IMR-90 (cell line): Measurements from ENCODE around the gene ZNF407. TPM values are rescaled to one million over a fixed set of nuclear protein-coding genes. Genes with fewer than 3 reads are reported as not detected.

ENCODE experiments used
- ATAC-seq: fragments of 200-7000 bp; cut with Tn5 transposase; 2 replicates; pipeline ENCODE4 v1.9.1; 2020; ENCODE audit warnings: low read depth, mild to moderate bottlenecking, moderate library complexity
- BruUV-seq: library from RNA; stranded (reverse); fragments of 400-500 nt; replicated peaks from 2 replicates; lab custom pipeline; 2021; lab: Mats Ljungman, UMichigan
- CTCF ChIA-PET: fragments of 300-600 bp; formaldehyde crosslinking; extraction: SDS; loops from one replicate; lab custom pipeline; 2021; ENCODE audit warnings: antibody characterized with exemption; lab: Yijun Ruan, JAX
- POLR2A ChIA-PET: fragments of 300-600 bp; sonication (Branson Sonifier 250); formaldehyde crosslinking; loops from one replicate; lab custom pipeline; 2022; ENCODE audit warnings: antibody characterized with exemption; ENCODE audit not compliant: unreplicated experiment; lab: Charles Lee
- DNase-seq: peaks from one replicate; pipeline ENCODE4 v3.0.0; 2013
- H2AFZ ChIP-seq: replicated peaks from 2 replicates; pipeline ENCODE3; 2013; ENCODE audit warnings: low read length, mild to moderate bottlenecking; ENCODE audit not compliant: poor library complexity
- H2AK5ac ChIP-seq: 2 replicates; pipeline ENCODE4 v1.6.1; 2013; ENCODE audit warnings: low read depth, low read length, inconsistent platforms
- H2AK9ac ChIP-seq: replicated peaks from 2 replicates; pipeline ENCODE3; 2013; ENCODE audit warnings: mild to moderate bottlenecking, low read depth, low read length, moderate library complexity; ENCODE audit not compliant: poor library complexity
- H2BK120ac ChIP-seq: 2 replicates; pipeline ENCODE4 v1.6.1; 2013; ENCODE audit warnings: low read depth, low read length, inconsistent platforms
- H2BK15ac ChIP-seq: 3 replicates; pipeline ENCODE4 v1.6.1; 2013; ENCODE audit warnings: low read depth, low read length, inconsistent platforms
- H2BK20ac ChIP-seq: 2 replicates; pipeline ENCODE4 v1.6.1; 2013; ENCODE audit warnings: low read depth, mild to moderate bottlenecking, inconsistent platforms, low read length, moderate library complexity
- H2BK5ac ChIP-seq: 2 replicates; pipeline ENCODE4 v1.6.1; 2013; ENCODE audit warnings: mild to moderate bottlenecking, low read depth, low read length, inconsistent platforms; ENCODE audit not compliant: poor library complexity, severe bottlenecking
- H3K14ac ChIP-seq: replicated peaks from 2 replicates; pipeline ENCODE4 v1.6.1; 2013; ENCODE audit warnings: low read depth, low read length, inconsistent platforms
- H3K18ac ChIP-seq: 2 replicates; pipeline ENCODE4 v1.6.1; 2013; ENCODE audit warnings: low read depth, low read length, control low read depth
- H3K23ac ChIP-seq: 2 replicates; pipeline ENCODE4 v1.6.1; 2013; ENCODE audit warnings: low read depth, low read length, inconsistent platforms
- H3K27ac ChIP-seq: 2 replicates; pipeline ENCODE4 v1.5.1; 2013; ENCODE audit warnings: mild to moderate bottlenecking, control low read depth, low read length; ENCODE audit not compliant: insufficient read depth
- H3K27me3 ChIP-seq: 2 replicates; pipeline ENCODE4 v1.6.1; 2013; ENCODE audit warnings: low read length; ENCODE audit not compliant: control insufficient read depth, insufficient read depth
- H3K36me3 ChIP-seq: 2 replicates; pipeline ENCODE4 v1.6.1; 2013; ENCODE audit warnings: low read length, mixed read lengths; ENCODE audit not compliant: control insufficient read depth, insufficient read depth
- H3K4ac ChIP-seq: 2 replicates; pipeline ENCODE4 v1.6.1; 2013; ENCODE audit warnings: low read depth, low read length, inconsistent platforms
- H3K4me1 ChIP-seq: 2 replicates; pipeline ENCODE4 v1.6.1; 2013; ENCODE audit warnings: low read length, mixed read lengths; ENCODE audit not compliant: control insufficient read depth, insufficient read depth
- H3K4me2 ChIP-seq: 2 replicates; pipeline ENCODE4 v1.6.1; 2013; ENCODE audit warnings: low read depth, mild to moderate bottlenecking, control low read depth, low read length, moderate library complexity
- H3K4me3 ChIP-seq: 2 replicates; pipeline ENCODE4 v1.5.1; 2013; ENCODE audit warnings: low read depth, mild to moderate bottlenecking, control low read depth, low read length, moderate library complexity; ENCODE audit not compliant: insufficient read depth
- H3K56ac ChIP-seq: 2 replicates; pipeline ENCODE4 v1.6.1; 2013; ENCODE audit warnings: low read length, inconsistent platforms; ENCODE audit not compliant: insufficient read depth; ENCODE audit errors: extremely low read depth
- H3K79me1 ChIP-seq, 2 experiments: 2 replicates each; pipeline ENCODE4 v1.6.1; 2013; ENCODE audit warnings: low read length in 2 of 2, inconsistent platforms in 1 of 2, low read depth in 1 of 2
- H3K9ac ChIP-seq: 2 replicates; pipeline ENCODE4 v1.6.1; 2013; ENCODE audit warnings: low read depth, low read length, control low read depth
- H3K9me1 ChIP-seq: 2 replicates; pipeline ENCODE4 v1.6.1; 2013; ENCODE audit warnings: low read length, inconsistent platforms; ENCODE audit not compliant: insufficient read depth
- H3K9me3 ChIP-seq: 2 replicates; pipeline ENCODE4 v1.6.1; 2013; ENCODE audit warnings: low read length; ENCODE audit not compliant: control insufficient read depth, insufficient read depth
- H4K20me1 ChIP-seq: 2 replicates; pipeline ENCODE4 v1.6.1; 2013; ENCODE audit warnings: low read length, inconsistent platforms; ENCODE audit not compliant: insufficient read depth
- H4K5ac ChIP-seq: 2 replicates; pipeline ENCODE4 v1.6.1; 2013; ENCODE audit warnings: mild to moderate bottlenecking, low read depth, low read length, control low read depth
- H4K8ac ChIP-seq, 2 experiments: 2 replicates each; pipeline ENCODE4 v1.6.1; 2013; ENCODE audit warnings: low read depth in 2 of 2, low read length in 2 of 2, control low read depth in 1 of 2, inconsistent platforms in 1 of 2
- H4K91ac ChIP-seq: 2 replicates; pipeline ENCODE4 v1.6.1; 2013; ENCODE audit warnings: low read depth, low read length, inconsistent platforms; ENCODE audit not compliant: insufficient read depth
- BHLHE40 ChIP-seq: fragments of 150-350 bp; IDR thresholded peaks from 2 replicates; pipeline ENCODE4 v1.6.1; 2016; ENCODE audit warnings: mild to moderate bottlenecking, low read depth, low read length
- CEBPB ChIP-seq: IDR thresholded peaks from 2 replicates; pipeline ENCODE4 v1.6.1; 2012; ENCODE audit warnings: low read depth, low read length, improper control_type of control experiment
- CHD1 ChIP-seq: IDR thresholded peaks from 2 replicates; pipeline ENCODE4 v1.6.1; 2012; ENCODE audit warnings: low read depth, low read length, improper control_type of control experiment
- MAFK ChIP-seq: IDR thresholded peaks from 2 replicates; pipeline ENCODE4 v1.6.1; 2012; ENCODE audit warnings: low read depth, low read length, improper control_type of control experiment
- MAZ ChIP-seq: IDR thresholded peaks from 2 replicates; pipeline ENCODE4 v1.6.1; 2012; ENCODE audit warnings: low read depth, mild to moderate bottlenecking, low read length, improper control_type of control experiment, moderate library complexity, borderline replicate concordance
- MXI1 ChIP-seq: IDR thresholded peaks from 2 replicates; pipeline ENCODE4 v1.6.1; 2012; ENCODE audit warnings: low read depth, mild to moderate bottlenecking, low read length, moderate library complexity, borderline replicate concordance
- NFE2L2 ChIP-seq: fragments of 150-350 bp; IDR thresholded peaks from 2 replicates; pipeline ENCODE4 v1.6.1; 2016; ENCODE audit warnings: low read depth, mild to moderate bottlenecking, low read length
- POLR2A ChIP-seq: IDR thresholded peaks from 2 replicates; pipeline ENCODE4 v1.6.1; 2012; ENCODE audit warnings: mild to moderate bottlenecking, low read depth, low read length
- RAD21 ChIP-seq: IDR thresholded peaks from 2 replicates; pipeline ENCODE4 v1.6.1; 2012; ENCODE audit warnings: low read length, improper control_type of control experiment
- RFX5 ChIP-seq: IDR thresholded peaks from 2 replicates; pipeline ENCODE4 v1.8.0; 2012; ENCODE audit warnings: low read depth, mild to moderate bottlenecking, low read length, moderate library complexity
- SMC3 ChIP-seq: fragments of 150-350 bp; IDR thresholded peaks from 2 replicates; pipeline ENCODE4 v1.6.1; 2016; ENCODE audit warnings: low read depth, mild to moderate bottlenecking, antibody characterized with exemption, low read length, moderate library complexity
- WGBS, 2 experiments: methylation state at CpG; one replicate each; pipeline versions ENCODE4 v1.1.5 to v1.1.7; 2013; ENCODE audit warnings: missing lambda C conversion rate in 2 of 2; ENCODE audit not compliant: insufficient read length in 1 of 2; ENCODE audit errors: extremely low coverage in 2 of 2; 5-methylcytosine and 5-hydroxymethylcytosine counted together
- dilution Hi-C: fragments of 300-500 bp; cut with HindIII; formaldehyde crosslinking; loops from one replicate; pipeline ENCODE4 v1.14.3; 2018; ENCODE audit warnings: low sequenced_read_pairs; ENCODE audit not compliant: unreplicated experiment
- in situ Hi-C: fragments of 300-500 bp; cut with MboI; formaldehyde crosslinking; loops from 3 replicates; pipeline ENCODE4 v1.14.3; 2019; ENCODE audit warnings: low sequenced_read_pairs, inconsistent platforms, mixed read lengths
- intact Hi-C: fragments of 100-400 bp; cut with micrococcal nuclease; formaldehyde crosslinking; loops from 2 replicates; pipeline ENCODE4 v1.10.0; 2022
- polyA plus RNA-seq, 3 experiments: library from polyadenylated mRNA; depleted of rRNA; stranded (reverse); fragments of >200 nt; gene quantifications; 2 replicates each; pipeline ENCODE4 v1.2.3, GENCODE V29; 2012; ENCODE audit warnings: low replicate concordance in 1 of 3
- total RNA-seq: library from RNA; depleted of rRNA; stranded (reverse); fragments of >200 nt; gene quantifications from 2 replicates; pipeline ENCODE4 v1.2.3, GENCODE V29; 2012
- TF ChIP-seq, protein P1 (sequence below): fragments of 150-350 bp; IDR thresholded peaks from 2 replicates; pipeline ENCODE4 v1.6.1; 2017; ENCODE audit warnings: mild to moderate bottlenecking, antibody characterized with exemption, low read length, low read depth
- TF ChIP-seq, protein P2 (sequence below): conservative IDR thresholded peaks from 2 replicates; pipeline ENCODE4 v1.5.1; 2012; ENCODE audit warnings: mild to moderate bottlenecking, low read depth, low read length, improper control_type of control experiment
- TF ChIP-seq, protein P3 (sequence below): fragments of 150-350 bp; IDR thresholded peaks from 2 replicates; pipeline ENCODE4 v1.6.1; 2016; ENCODE audit warnings: low read depth, mild to moderate bottlenecking, low read length, moderate library complexity, borderline replicate concordance

The ZNF407 gene
- total and polyA plus RNA-seq, 2 of the 4 experiments (the other 2 are of a cell fraction): 3.1 to 20.1 TPM

DNA sequence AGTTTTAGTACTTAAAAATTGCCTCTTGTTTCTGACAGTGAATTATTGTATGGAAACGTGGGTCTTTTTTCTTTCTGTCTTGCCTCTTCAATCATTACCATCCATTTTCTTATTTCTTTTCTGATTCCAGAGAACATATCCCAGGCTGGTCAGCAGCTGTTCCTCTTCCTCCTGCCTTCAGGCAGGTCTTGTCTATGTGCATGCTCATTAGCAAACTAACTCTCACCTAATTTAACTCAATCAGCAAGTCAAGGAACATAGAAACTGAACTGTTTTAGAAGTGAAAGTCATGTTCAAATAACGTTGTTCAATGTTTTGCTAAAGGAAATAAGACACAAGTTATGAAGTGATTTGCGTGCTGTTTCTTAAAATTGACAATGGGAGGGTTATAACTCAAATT is 369.8 kb downstream of the ZNF407 start:
- Histone ChIP-seq H3K23ac (no peak overlapping the region), H2AFZ (no peak overlapping the region), H3K9ac (no peak overlapping the region), H4K91ac (no peak overlapping the region), H2BK120ac (no peak overlapping the region), H4K8ac (no peak overlapping the region), H2BK5ac (no peak overlapping the region), H3K27ac (no peak overlapping the region), H2BK20ac (no peak overlapping the region), H3K9me3 (no peaks in the 10 kb centered on the region), H3K79me1 (0 out of 4 replicates have a peak, but pooled peaks cover 0 to 3% of the 10 kb centered on the region in 2 experiments), H3K9me1 (peaks cover 4% of the 10 kb centered on the region), H2AK9ac (no peak overlapping the region), H3K4me1 (no peaks in the 10 kb centered on the region), H3K4me3 (no peak overlapping the region), H3K36me3 (no peaks in the 10 kb centered on the region), H2BK15ac (no peak overlapping the region), H3K18ac (no peak overlapping the region), H4K20me1 (no peaks in the 10 kb centered on the region), H3K4ac (no peak overlapping the region), H2AK5ac (no peak overlapping the region), H3K56ac (no peak overlapping the region), H3K14ac (no peak overlapping the region), H4K5ac (peak overlapping the region; percentile 16; the same call in 1 of the 2 replicates), H3K27me3 (no peaks in the 10 kb centered on the region), H3K4me2 (no peak overlapping the region)
- in situ Hi-C loops (no loop called here), dilution Hi-C loops (no loop called here), intact Hi-C loops (no loop called here)
- no peak for ATAC-seq
- TF ChIP-seq, protein P1, sequence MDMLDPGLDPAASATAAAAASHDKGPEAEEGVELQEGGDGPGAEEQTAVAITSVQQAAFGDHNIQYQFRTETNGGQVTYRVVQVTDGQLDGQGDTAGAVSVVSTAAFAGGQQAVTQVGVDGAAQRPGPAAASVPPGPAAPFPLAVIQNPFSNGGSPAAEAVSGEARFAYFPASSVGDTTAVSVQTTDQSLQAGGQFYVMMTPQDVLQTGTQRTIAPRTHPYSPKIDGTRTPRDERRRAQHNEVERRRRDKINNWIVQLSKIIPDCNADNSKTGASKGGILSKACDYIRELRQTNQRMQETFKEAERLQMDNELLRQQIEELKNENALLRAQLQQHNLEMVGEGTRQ: no peak
- TF ChIP-seq RAD21: no peak
- no peak for TF ChIP-seq CHD1
- TF ChIP-seq, protein P2, sequence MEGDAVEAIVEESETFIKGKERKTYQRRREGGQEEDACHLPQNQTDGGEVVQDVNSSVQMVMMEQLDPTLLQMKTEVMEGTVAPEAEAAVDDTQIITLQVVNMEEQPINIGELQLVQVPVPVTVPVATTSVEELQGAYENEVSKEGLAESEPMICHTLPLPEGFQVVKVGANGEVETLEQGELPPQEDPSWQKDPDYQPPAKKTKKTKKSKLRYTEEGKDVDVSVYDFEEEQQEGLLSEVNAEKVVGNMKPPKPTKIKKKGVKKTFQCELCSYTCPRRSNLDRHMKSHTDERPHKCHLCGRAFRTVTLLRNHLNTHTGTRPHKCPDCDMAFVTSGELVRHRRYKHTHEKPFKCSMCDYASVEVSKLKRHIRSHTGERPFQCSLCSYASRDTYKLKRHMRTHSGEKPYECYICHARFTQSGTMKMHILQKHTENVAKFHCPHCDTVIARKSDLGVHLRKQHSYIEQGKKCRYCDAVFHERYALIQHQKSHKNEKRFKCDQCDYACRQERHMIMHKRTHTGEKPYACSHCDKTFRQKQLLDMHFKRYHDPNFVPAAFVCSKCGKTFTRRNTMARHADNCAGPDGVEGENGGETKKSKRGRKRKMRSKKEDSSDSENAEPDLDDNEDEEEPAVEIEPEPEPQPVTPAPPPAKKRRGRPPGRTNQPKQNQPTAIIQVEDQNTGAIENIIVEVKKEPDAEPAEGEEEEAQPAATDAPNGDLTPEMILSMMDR: no peak
- TF ChIP-seq BHLHE40: no peak
- no peak for TF ChIP-seq CEBPB
- TF ChIP-seq, protein P3, sequence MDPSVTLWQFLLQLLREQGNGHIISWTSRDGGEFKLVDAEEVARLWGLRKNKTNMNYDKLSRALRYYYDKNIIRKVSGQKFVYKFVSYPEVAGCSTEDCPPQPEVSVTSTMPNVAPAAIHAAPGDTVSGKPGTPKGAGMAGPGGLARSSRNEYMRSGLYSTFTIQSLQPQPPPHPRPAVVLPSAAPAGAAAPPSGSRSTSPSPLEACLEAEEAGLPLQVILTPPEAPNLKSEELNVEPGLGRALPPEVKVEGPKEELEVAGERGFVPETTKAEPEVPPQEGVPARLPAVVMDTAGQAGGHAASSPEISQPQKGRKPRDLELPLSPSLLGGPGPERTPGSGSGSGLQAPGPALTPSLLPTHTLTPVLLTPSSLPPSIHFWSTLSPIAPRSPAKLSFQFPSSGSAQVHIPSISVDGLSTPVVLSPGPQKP: no peak
- TF ChIP-seq RFX5: no peak
- no peak for TF ChIP-seq MAFK
- TF ChIP-seq SMC3: no peak
- TF ChIP-seq POLR2A: no peak
- TF ChIP-seq MAZ: no peak
- TF ChIP-seq MXI1: no peak
- no peak for TF ChIP-seq NFE2L2
- WGBS, 2 experiments: no CpG with 5 or more reads among the region's 3 CpGs
- POLR2A ChIA-PET: no interaction called here
- no peak for DNase-seq
- BruUV-seq: no TSS peak
- CTCF ChIA-PET: no interaction called here
